OCI-LY3 (cell line): ENCODE measurements around the gene CCDC32.

Experiments
- H2AFZ ChIP-seq: fragments of 200-600, 300-600 bp; shearing (Covaris generic); 2 replicates; pipeline ENCODE4 v1.6.0; 2014; ENCODE audit warnings: antibody characterized with exemption, low read depth, low read length
- H3K27ac ChIP-seq: fragments of 200-600, 300-600 bp; sonication (generic); 2 replicates; pipeline ENCODE4 v1.5.1; 2014; ENCODE audit warnings: mild to moderate bottlenecking, low read length, moderate library complexity, mixed read lengths
- H3K27me3 ChIP-seq: fragments of 200-600, 300-600 bp; sonication (generic); 2 replicates; pipeline ENCODE4 v1.6.1; 2014; ENCODE audit warnings: low read depth, low read length, mixed read lengths
- H3K36me3 ChIP-seq: fragments of 200-600, 300-600 bp; sonication (generic); replicated peaks from 2 replicates; pipeline ENCODE3; 2014; ENCODE audit warnings: low read depth, low read length, mixed read lengths
- H3K4me1 ChIP-seq: fragments of 300-600, 200-600 bp; sonication (generic); 2 replicates; pipeline ENCODE4 v1.6.1; 2014; ENCODE audit warnings: low read length, mixed read lengths
- H3K4me2 ChIP-seq: fragments of 200-600, 300-600 bp; sonication (generic); 2 replicates; pipeline ENCODE4 v1.6.1; 2014; ENCODE audit warnings: low read length, mixed read lengths
- H3K4me3 ChIP-seq: fragments of 300-600, 200-600 bp; sonication (generic); 2 replicates; pipeline ENCODE4 v1.5.1; 2014; ENCODE audit warnings: antibody characterized with exemption, mild to moderate bottlenecking, low read length, moderate library complexity
- H3K79me2 ChIP-seq: fragments of 300-600, 200-600 bp; shearing (Covaris generic); 2 replicates; pipeline ENCODE4 v1.6.1; 2014; ENCODE audit warnings: mild to moderate bottlenecking, low read length, mixed read lengths
- H3K9ac ChIP-seq: fragments of 300-600, 200-600 bp; shearing (Covaris generic); 2 replicates; pipeline ENCODE4 v1.6.0; 2014; ENCODE audit warnings: mild to moderate bottlenecking, low read length, moderate library complexity
- H3K9me3 ChIP-seq: fragments of 200-600, 300-600 bp; shearing (Covaris generic); 2 replicates; pipeline ENCODE4 v1.6.1; 2014; ENCODE audit warnings: low read length, mixed read lengths; ENCODE audit not compliant: insufficient read depth
- H4K20me1 ChIP-seq: fragments of 200-600, 300-600 bp; sonication (generic); 2 replicates; pipeline ENCODE4 v1.6.1; 2016; ENCODE audit warnings: low read length, mixed read lengths; ENCODE audit not compliant: insufficient read depth
- CTCF ChIP-seq: fragments of 200-600, 300-600 bp; sonication (generic); IDR thresholded peaks from 2 replicates; pipeline ENCODE4 v1.5.1; 2014; ENCODE audit warnings: antibody characterized with exemption, low read length, low read depth
- EZH2phosphoT487 ChIP-seq: fragments of 200-600 bp; shearing (Covaris generic); IDR thresholded peaks from 2 replicates; pipeline ENCODE4 v1.6.1; 2018; ENCODE audit warnings: antibody characterized with exemption, mixed run types, low read depth

The CCDC32 gene, protein sequence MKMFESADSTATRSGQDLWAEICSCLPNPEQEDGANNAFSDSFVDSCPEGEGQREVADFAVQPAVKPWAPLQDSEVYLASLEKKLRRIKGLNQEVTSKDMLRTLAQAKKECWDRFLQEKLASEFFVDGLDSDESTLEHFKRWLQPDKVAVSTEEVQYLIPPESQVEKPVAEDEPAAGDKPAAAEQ

GRCh38 chr15:40564591-40565332 is at the start of gene CCDC32:
Gene CCDC32 (minus strand): TSS chr15:40565042. CDS start chr15:40563015, 2,027 bp downstream.
- Histone ChIP-seq H3K4me3 (peak within 1 kb of the TSS; percentile 92), H3K9me3 (no peaks in the 10 kb centered on the region), H3K4me2 (peak within 1 kb of the TSS; percentile 93), H3K4me1 (peaks cover 26% of the 10 kb centered on the region), H3K79me2 (peaks cover 20% of the 10 kb centered on the region), H3K27ac (peak within 1 kb of the TSS; percentile 54), H3K36me3 (peaks cover 4% of the 10 kb centered on the region), H2AFZ (peak within 1 kb of the TSS; percentile 93), H3K9ac (peak within 1 kb of the TSS; percentile 88), H4K20me1 (no peaks in the 10 kb centered on the region), H3K27me3 (no peaks in the 10 kb centered on the region)
- TF ChIP-seq EZH2phosphoT487 (no peak), CTCF (no peak)

DNA sequence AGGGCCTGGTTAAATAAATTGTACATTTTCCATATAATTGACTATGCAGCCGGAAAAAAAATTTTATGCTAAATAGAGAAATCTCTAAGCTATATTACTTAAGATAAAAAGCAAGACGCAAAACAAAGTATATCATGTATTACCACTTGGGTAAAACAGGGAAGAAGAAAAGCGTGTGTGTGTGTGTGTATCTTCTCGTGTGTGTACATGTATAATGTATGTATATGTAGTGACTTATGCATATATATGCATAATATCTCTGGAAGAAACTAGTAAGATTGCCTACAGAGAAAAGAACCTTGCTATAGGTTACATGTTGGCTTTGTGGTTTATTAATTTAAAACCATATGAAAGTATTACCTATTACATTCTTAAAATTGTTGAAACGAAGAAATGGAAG is 48.2 kb upstream of the CCDC32 start:
- H3K27me3 ChIP-seq, result no peaks in the 10 kb centered on the region
- H3K36me3 ChIP-seq, result peaks cover 11% of the 10 kb centered on the region
- no peaks in the 10 kb centered on the region for H3K4me1 ChIP-seq
- no peaks in the 10 kb centered on the region for H3K9me3 ChIP-seq
- no peak overlapping the region for H3K27ac ChIP-seq
- H2AFZ ChIP-seq, result no peak overlapping the region
- no peaks in the 10 kb centered on the region for H3K79me2 ChIP-seq
- no peaks in the 10 kb centered on the region for H4K20me1 ChIP-seq
- no peak overlapping the region for H3K9ac ChIP-seq
- no peak overlapping the region for H3K4me3 ChIP-seq
- TF ChIP-seq CTCF (no peak), EZH2phosphoT487 (no peak)
- H3K4me2 ChIP-seq, result no peak overlapping the region

- H3K36me3 ChIP-seq, result peaks cover 5% of the 10 kb centered on the region
- no peak overlapping the region for H3K4me3 ChIP-seq
- no peak overlapping the region for H3K9ac ChIP-seq
- peaks cover 20% of the 10 kb centered on the region for H3K79me2 ChIP-seq
- H3K4me1 ChIP-seq, result no peaks in the 10 kb centered on the region
- TF ChIP-seq EZH2phosphoT487 (no peak), CTCF (no peak)
- H2AFZ ChIP-seq, result no peak overlapping the region
- no peak overlapping the region for H3K27ac ChIP-seq
- H4K20me1 ChIP-seq, result no peaks in the 10 kb centered on the region
- no peaks in the 10 kb centered on the region for H3K27me3 ChIP-seq
- no peak overlapping the region for H3K4me2 ChIP-seq
- no peaks in the 10 kb centered on the region for H3K9me3 ChIP-seq
Measured at GRCh38 chr15:40603935-40604334, 39.1 kb upstream of the CCDC32 start.

GRCh38 chr15:40600956-40601355 is 36.1 kb upstream of the CCDC32 start:
- no peak overlapping the region for H2AFZ ChIP-seq
- no peaks in the 10 kb centered on the region for H3K9me3 ChIP-seq
- H4K20me1 ChIP-seq, result no peaks in the 10 kb centered on the region
- H3K4me3 ChIP-seq, result no peak overlapping the region
- H3K27me3 ChIP-seq, result no peaks in the 10 kb centered on the region
- H3K9ac ChIP-seq, result no peak overlapping the region
- no peak overlapping the region for H3K4me2 ChIP-seq
- H3K27ac ChIP-seq, result no peak overlapping the region
- H3K79me2 ChIP-seq, result peaks cover 47% of the 10 kb centered on the region
- TF ChIP-seq EZH2phosphoT487 (no peak), CTCF (no peak)
- no peaks in the 10 kb centered on the region for H3K36me3 ChIP-seq
- no peaks in the 10 kb centered on the region for H3K4me1 ChIP-seq
